SK-N-SH (cell line): ENCODE results near the gene CCDC88B. TPM values are rescaled to one million over a fixed set of nuclear protein-coding genes. Genes with fewer than 3 reads are reported as not detected.

Experiments used
- CHD2 ChIP-seq: fragments of 150-350 bp; IDR thresholded peaks from 2 replicates; pipeline ENCODE4 v1.6.1; 2018; ENCODE audit warnings: low read length; ENCODE audit not compliant: partially characterized antibody
- ELF1 ChIP-seq: IDR thresholded peaks from 2 replicates; pipeline ENCODE4 v1.4.0; 2012
- EP300 ChIP-seq, 2 experiments: IDR thresholded peaks; 2 replicates each; pipeline versions ENCODE4 v1.4.0 to v1.6.1; 2012; ENCODE audit warnings: borderline replicate concordance in 1 of 2, low read depth in 1 of 2, low read length in 1 of 2
- EZH2phosphoT487 ChIP-seq: fragments of 200-600 bp; sonication (generic); IDR thresholded peaks from 2 replicates; pipeline ENCODE4 v1.6.1; 2017; ENCODE audit warnings: low read depth, mixed run types, mild to moderate bottlenecking, antibody characterized with exemption, moderate library complexity, borderline replicate concordance
- FOXJ3 ChIP-seq: sonication (generic); formaldehyde crosslinking; IDR thresholded peaks from 2 replicates; pipeline ENCODE4 v1.5.1; 2020; ENCODE audit warnings: mild to moderate bottlenecking, missing genetic modification reagents
- FOXM1 ChIP-seq: IDR thresholded peaks from 2 replicates; pipeline ENCODE4 v1.4.0; 2012; ENCODE audit warnings: low read depth, mild to moderate bottlenecking
- GATA2 ChIP-seq: sonication (generic); formaldehyde crosslinking; IDR thresholded peaks from 2 replicates; pipeline ENCODE4 v1.5.0; 2020; ENCODE audit warnings: mild to moderate bottlenecking, missing genetic modification reagents
- IRF3 ChIP-seq: fragments of 150-350 bp; IDR thresholded peaks from 2 replicates; pipeline ENCODE4 v1.6.1; 2016; ENCODE audit warnings: mild to moderate bottlenecking, low read depth, low read length
- JUND ChIP-seq: IDR thresholded peaks from 2 replicates; pipeline ENCODE4 v1.4.0; 2012
- MEF2A ChIP-seq: IDR thresholded peaks from 2 replicates; pipeline ENCODE4 v1.4.0; 2012; ENCODE audit warnings: low read depth, borderline replicate concordance
- RAD21 ChIP-seq: IDR thresholded peaks from 2 replicates; pipeline ENCODE4 v1.6.1; 2012; ENCODE audit warnings: mild to moderate bottlenecking, low read length
- RCOR1 ChIP-seq: fragments of 150-350 bp; IDR thresholded peaks from 2 replicates; pipeline ENCODE4 v1.6.1; 2017; ENCODE audit warnings: antibody characterized with exemption, low read length
- RFX5 ChIP-seq: IDR thresholded peaks from 2 replicates; pipeline ENCODE4 v1.6.1; 2012; ENCODE audit warnings: mild to moderate bottlenecking, improper control_type of control experiment, low read length
- SIN3A ChIP-seq: IDR thresholded peaks from 2 replicates; pipeline ENCODE4 v1.6.1; 2012; ENCODE audit warnings: low read depth, mild to moderate bottlenecking, low read length, moderate library complexity, borderline replicate concordance
- SMC3 ChIP-seq: IDR thresholded peaks from 2 replicates; pipeline ENCODE4 v1.6.1; 2012; ENCODE audit warnings: low read depth, low read length, improper control_type of control experiment
- TEAD4 ChIP-seq: IDR thresholded peaks from 2 replicates; pipeline ENCODE4 v1.4.0; 2012; ENCODE audit warnings: mild to moderate bottlenecking, borderline replicate concordance; ENCODE audit not compliant: insufficient read depth
- USF1 ChIP-seq: IDR thresholded peaks from 2 replicates; pipeline ENCODE4 v1.4.0; 2012; ENCODE audit warnings: low read depth, borderline replicate concordance
- USF2 ChIP-seq: fragments of 150-350 bp; IDR thresholded peaks from 2 replicates; pipeline ENCODE4 v1.6.1; 2017; ENCODE audit warnings: antibody characterized with exemption, low read length, low read depth, borderline replicate concordance
- YY1 ChIP-seq: IDR thresholded peaks from 2 replicates; pipeline ENCODE4 v1.4.0; 2012; ENCODE audit warnings: low read depth, mild to moderate bottlenecking
- polyA plus RNA-seq, 3 experiments: library from polyadenylated mRNA; depleted of rRNA; stranded (reverse); fragments of >200 nt; gene quantifications; 2 replicates each; pipeline ENCODE4 v1.2.3, GENCODE V29; 2012
- TF ChIP-seq, protein P1 (sequence below): IDR thresholded peaks from 2 replicates; pipeline ENCODE4 v1.4.0; 2012; ENCODE audit warnings: low read depth
- TF ChIP-seq, protein P2 (sequence below): IDR thresholded peaks from 2 replicates; pipeline ENCODE4 v1.4.0; 2012; ENCODE audit warnings: low read depth, borderline replicate concordance

CCDC88B gene
- polyA plus RNA-seq, 1 of the 3 experiments (the other 2 are of a cell fraction): 3.4 TPM

- TF ChIP-seq USF2 (peak; percentile 51; the same call in 1 of the 2 replicates), SMC3 (no peak), SIN3A (no peak), CHD2 (peak; percentile 84), MEF2A (no peak), RFX5 (no peak), ELF1 (peak; percentile 92), FOXM1 (no peak), USF1 (peak; percentile 77; the same call in 1 of the 2 replicates), EZH2phosphoT487 (no peak), RCOR1 (no peak), GATA2 (CRISPR knock-in tag) (no peak), RAD21 (no peak), EP300 (IDR thresholded peaks at IDR 0.05; ENCODE audit: borderline replicate concordance in 1 of 2, low read depth in 1 of 2, low read length in 1 of 2) (no peak), FOXJ3 (CRISPR knock-in tag) (no peak), JUND (no peak), IRF3 (no peak; the same call in 1 of the 2 replicates), TEAD4 (no peak), YY1 (no peak)
- TF ChIP-seq, protein P1, sequence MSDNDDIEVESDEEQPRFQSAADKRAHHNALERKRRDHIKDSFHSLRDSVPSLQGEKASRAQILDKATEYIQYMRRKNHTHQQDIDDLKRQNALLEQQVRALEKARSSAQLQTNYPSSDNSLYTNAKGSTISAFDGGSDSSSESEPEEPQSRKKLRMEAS: peak; percentile 64; the same call in 1 of the 2 replicates
- TF ChIP-seq, protein P2, sequence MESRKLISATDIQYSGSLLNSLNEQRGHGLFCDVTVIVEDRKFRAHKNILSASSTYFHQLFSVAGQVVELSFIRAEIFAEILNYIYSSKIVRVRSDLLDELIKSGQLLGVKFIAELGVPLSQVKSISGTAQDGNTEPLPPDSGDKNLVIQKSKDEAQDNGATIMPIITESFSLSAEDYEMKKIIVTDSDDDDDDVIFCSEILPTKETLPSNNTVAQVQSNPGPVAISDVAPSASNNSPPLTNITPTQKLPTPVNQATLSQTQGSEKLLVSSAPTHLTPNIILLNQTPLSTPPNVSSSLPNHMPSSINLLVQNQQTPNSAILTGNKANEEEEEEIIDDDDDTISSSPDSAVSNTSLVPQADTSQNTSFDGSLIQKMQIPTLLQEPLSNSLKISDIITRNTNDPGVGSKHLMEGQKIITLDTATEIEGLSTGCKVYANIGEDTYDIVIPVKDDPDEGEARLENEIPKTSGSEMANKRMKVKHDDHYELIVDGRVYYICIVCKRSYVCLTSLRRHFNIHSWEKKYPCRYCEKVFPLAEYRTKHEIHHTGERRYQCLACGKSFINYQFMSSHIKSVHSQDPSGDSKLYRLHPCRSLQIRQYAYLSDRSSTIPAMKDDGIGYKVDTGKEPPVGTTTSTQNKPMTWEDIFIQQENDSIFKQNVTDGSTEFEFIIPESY: peak; percentile 28; the same call in 1 of the 2 replicates
- TF ChIP-seq, all 33 proteins: peak for 11
Observed at GRCh38 chr11:64317325-64317960, 22.6 kb upstream of the CCDC88B start, which contains the start of gene TRMT112 (continued).
